Liver (tissue), 9 donors: Measurements from ENCODE around the gene KMT2E. TPM values are rescaled to one million over a fixed set of nuclear protein-coding genes. Genes with fewer than 3 reads are reported as not detected.

Experiments used
- DNase-seq: peaks from one replicate; pipeline ENCODE4 v3.0.0-alpha.2; 2017; ENCODE audit warnings: low spot score
- H3K27ac ChIP-seq, 2 donors: one replicate each; pipeline ENCODE4 v1.7.0; 2013; ENCODE audit warnings: inconsistent platforms in 2 of 2, low read length in 2 of 2, control low read depth in 1 of 2, low read depth in 1 of 2, mild to moderate bottlenecking in 1 of 2
- H3K27me3 ChIP-seq, 4 donors: one replicate each; pipeline versions ENCODE4 v1.6.1 to v1.7.0; 2013; ENCODE audit warnings: low read length in 3 of 4, inconsistent platforms in 1 of 4, mild to moderate bottlenecking in 1 of 4, moderate library complexity in 1 of 4; ENCODE audit not compliant: control insufficient read depth in 4 of 4, insufficient read depth in 4 of 4
- H3K36me3 ChIP-seq, 4 donors: one replicate each; pipeline versions ENCODE4 v1.6.1 to v1.7.0; 2013; ENCODE audit warnings: low read length in 3 of 4, mild to moderate bottlenecking in 3 of 4, low read depth in 1 of 4, moderate library complexity in 1 of 4; ENCODE audit not compliant: control insufficient read depth in 4 of 4, insufficient read depth in 3 of 4
- H3K4me1 ChIP-seq, 4 donors: one replicate each; pipeline versions ENCODE4 v1.6.1 to v1.7.0; 2013; ENCODE audit warnings: low read length in 3 of 4, mild to moderate bottlenecking in 3 of 4, moderate library complexity in 1 of 4; ENCODE audit not compliant: control insufficient read depth in 4 of 4, insufficient read depth in 4 of 4
- H3K4me3 ChIP-seq, 3 donors: one replicate each; pipeline versions ENCODE4 v1.6.1 to v1.7.0; 2013; ENCODE audit warnings: low read length in 3 of 3, control low read depth in 1 of 3, low read depth in 1 of 3, mild to moderate bottlenecking in 1 of 3
- H3K9ac ChIP-seq, 2 donors: one replicate each; pipeline ENCODE4 v1.7.0; 2013; ENCODE audit warnings: low read length in 2 of 2, mild to moderate bottlenecking in 2 of 2, moderate library complexity in 2 of 2, control low read depth in 1 of 2, low read depth in 1 of 2
- H3K9me3 ChIP-seq, 4 donors: one replicate each; pipeline versions ENCODE4 v1.6.1 to v1.7.0; 2013; ENCODE audit warnings: low read length in 3 of 4; ENCODE audit not compliant: control insufficient read depth in 4 of 4
- ATF3 ChIP-seq: IDR thresholded peaks from 2 replicates; pipeline ENCODE4 v1.6.1; 2016; ENCODE audit warnings: antibody characterized with exemption
- CTCF ChIP-seq: fragments of 150-350 bp; IDR thresholded peaks from 2 replicates; pipeline ENCODE4 v1.5.1; 2017; ENCODE audit warnings: improper control_type of control experiment, low read depth, low read length; ENCODE audit not compliant: missing input control
- EGR1 ChIP-seq, 2 donors: IDR thresholded peaks; 2 replicates each; pipeline ENCODE4 v1.6.1; 2016 to 2018; ENCODE audit warnings: antibody characterized with exemption in 2 of 2, low read depth in 2 of 2
- FOXA2 ChIP-seq: IDR thresholded peaks from 2 replicates; pipeline ENCODE4 v1.6.1; 2016; ENCODE audit warnings: antibody characterized with exemption
- GABPA ChIP-seq, 2 donors: IDR thresholded peaks in 1 of 2; conservative IDR thresholded peaks in 1 of 2; 2 replicates each; pipeline ENCODE4 v1.6.1; 2016; ENCODE audit warnings: antibody characterized with exemption in 2 of 2, mild to moderate bottlenecking in 1 of 2, moderate library complexity in 1 of 2
- HNF4A ChIP-seq, 2 donors: conservative IDR thresholded peaks; 2 replicates each; pipeline ENCODE4 v1.6.1; 2016; ENCODE audit warnings: antibody characterized with exemption in 2 of 2, mild to moderate bottlenecking in 2 of 2
- HNF4G ChIP-seq: IDR thresholded peaks from 2 replicates; pipeline ENCODE4 v1.6.1; 2016; ENCODE audit warnings: antibody characterized with exemption
- JUND ChIP-seq, 2 donors: IDR thresholded peaks; 2 replicates each; pipeline ENCODE4 v1.6.1; 2016; ENCODE audit warnings: antibody characterized with exemption in 2 of 2
- MAX ChIP-seq: IDR thresholded peaks from 2 replicates; pipeline ENCODE4 v1.6.1; 2016; ENCODE audit warnings: antibody characterized with exemption
- NR2F2 ChIP-seq: IDR thresholded peaks from 2 replicates; pipeline ENCODE4 v1.6.1; 2016; ENCODE audit warnings: antibody characterized with exemption
- RAD21 ChIP-seq, 2 donors: IDR thresholded peaks; 2 replicates each; pipeline ENCODE4 v1.6.1; 2016; ENCODE audit warnings: antibody characterized with exemption in 2 of 2, mild to moderate bottlenecking in 2 of 2
- REST ChIP-seq: IDR thresholded peaks from 2 replicates; pipeline ENCODE4 v1.6.1; 2016; ENCODE audit warnings: antibody characterized with exemption, mild to moderate bottlenecking
- RXRA ChIP-seq, 2 donors: IDR thresholded peaks; 2 replicates each; pipeline ENCODE4 v1.6.1; 2017 to 2018; ENCODE audit warnings: antibody characterized with exemption in 2 of 2, mild to moderate bottlenecking in 1 of 2
- SP1 ChIP-seq: IDR thresholded peaks from 2 replicates; pipeline ENCODE4 v1.6.1; 2018; ENCODE audit warnings: antibody characterized with exemption, mild to moderate bottlenecking
- TAF1 ChIP-seq: conservative IDR thresholded peaks from 2 replicates; pipeline ENCODE4 v1.6.1; 2016; ENCODE audit warnings: antibody characterized with exemption, mild to moderate bottlenecking
- YY1 ChIP-seq: IDR thresholded peaks from 2 replicates; pipeline ENCODE4 v1.6.1; 2016; ENCODE audit warnings: antibody characterized with exemption, mild to moderate bottlenecking
- ZBTB33 ChIP-seq: IDR thresholded peaks from 2 replicates; pipeline ENCODE4 v1.6.1; 2016; ENCODE audit warnings: antibody characterized with exemption
- WGBS: extraction: QIAGEN DNeasy Blood & Tissue Kit; methylation state at CpG from one replicate; pipeline ENCODE4 v1.1.7; 2013; 5-methylcytosine and 5-hydroxymethylcytosine counted together
- polyA plus RNA-seq, 2 donors: library from polyadenylated mRNA; stranded (reverse) in 1 of 2; unstranded in 1 of 2; fragments of 200-250 nt in 1 of 2; fragments of >200 nt in 1 of 2; fragmentation: Nextera tagmentation in 1 of 2; extraction: Ambion mirVana in 1 of 2; gene quantifications; one replicate each; pipeline versions ENCODE4 v1.2.1 to v1.2.3, GENCODE V29; 2013 to 2015
- total RNA-seq, 2 donors: library from RNA; depleted of rRNA; stranded (reverse); fragments of >200 nt; gene quantifications; one replicate each; pipeline ENCODE4 v1.2.3, GENCODE V29; 2014
- donor health status: healthy.
- donor health status: healthy.
- donor health status: healthy.
- donor health status: healthy.
- donor health status: healthy.

The KMT2E gene
- total and polyA plus RNA-seq, 4 donors = 7.1 to 55.6 (median 42.4) TPM

GRCh38 chr7:105057472-105057871 lies 43.5 kb downstream of the KMT2E start:
- 98% methylated on average over 4 of the region's 4 CpGs for WGBS
- Histone ChIP-seq H3K9me3 (no peaks in the 10 kb centered on the region), H3K27me3 (no peaks in the 10 kb centered on the region), H3K4me1 (peaks cover 0 to 1% (median 0%) of the 10 kb centered on the region in 4 donors), H3K9ac (no peak overlapping the region), H3K4me3 (no peak overlapping the region), H3K36me3 (peaks cover 0 to 4% (median under 1%) of the 10 kb centered on the region in 4 donors), H3K27ac (no peak overlapping the region)
- no peak for TF ChIP-seq GABPA (IDR thresholded peaks at IDR 0.05 in 1 of 2, conservative IDR thresholded peaks at IDR 0.05 in 1 of 2)
- TF ChIP-seq SP1 = no peak
- TF ChIP-seq REST = no peak
- no peak for TF ChIP-seq HNF4A (conservative IDR thresholded peaks at IDR 0.05)
- TF ChIP-seq YY1 = no peak
- TF ChIP-seq TAF1 = no peak
- no peak for TF ChIP-seq RAD21 (IDR thresholded peaks at IDR 0.05)
- TF ChIP-seq CTCF = no peak
- no peak for TF ChIP-seq MAX
- no peak for TF ChIP-seq ZBTB33
- TF ChIP-seq HNF4G = no peak
- TF ChIP-seq JUND (IDR thresholded peaks at IDR 0.05) = no peak
- TF ChIP-seq EGR1 (IDR thresholded peaks at IDR 0.05; ENCODE audit: low read depth in 2 of 2) = no peak
- TF ChIP-seq NR2F2 = no peak
- no peak for TF ChIP-seq FOXA2
- TF ChIP-seq RXRA (IDR thresholded peaks at IDR 0.05) = no peak
- TF ChIP-seq ATF3 = no peak
- DNase-seq = no peak

- H3K4me1 ChIP-seq = peaks cover 0 to 1% (median 0%) of the 10 kb centered on the region in 4 donors
- H3K27ac ChIP-seq = no peak overlapping the region
- H3K9me3 ChIP-seq = no peaks in the 10 kb centered on the region
- H3K27me3 ChIP-seq = no peaks in the 10 kb centered on the region
- peaks cover 2 to 13% (median 6%) of the 10 kb centered on the region in 4 donors for H3K36me3 ChIP-seq
- WGBS = 98% methylated on average over 4 of the region's 4 CpGs
- H3K9ac ChIP-seq = no peak overlapping the region
- H3K4me3 ChIP-seq = no peak overlapping the region
- DNase-seq = no peak
- no peak for TF ChIP-seq EGR1 (IDR thresholded peaks at IDR 0.05; ENCODE audit: low read depth in 2 of 2)
Observed at GRCh38 chr7:105060437-105060836, 46.4 kb downstream of the KMT2E start.
